GM12864 (cell line): ENCODE data around the gene GPALPP1.
"Not testable (repeated sequence)": the region's sequence is repeated elsewhere in the genome, so short reads cannot be mapped to it uniquely, and the experiment has no call there.

Source experiments
- DNase-seq: peaks from one replicate; pipeline ENCODE4 v3.0.0-alpha.2; 2011; ENCODE audit warnings: low read depth
- H3K4me3 ChIP-seq: 2 replicates; pipeline ENCODE4 v1.5.1; 2011; ENCODE audit warnings: mild to moderate bottlenecking, low read depth, low read length, control low read depth
- CTCF ChIP-seq: IDR thresholded peaks from 2 replicates; pipeline ENCODE4 v1.5.1; 2011; ENCODE audit warnings: low read depth, mild to moderate bottlenecking, moderate library complexity, low read length, control low read depth, inconsistent platforms; ENCODE audit errors: missing control alignments

The GPALPP1 gene

GRCh38 chr13:45055198-45055901 is 66.0 kb downstream of the GPALPP1 start:
- peak; percentile 12 for DNase-seq

GRCh38 chr13:45055902-45056648 is 66.7 kb downstream of the GPALPP1 start:
- no peak for DNase-seq
- H3K4me3 ChIP-seq = no peak overlapping the region
- no peak for TF ChIP-seq CTCF

More at GRCh38 chr13:45055198-45055901, 66.0 kb downstream of the GPALPP1 start:
- no peak for TF ChIP-seq CTCF
- no peak overlapping the region for H3K4me3 ChIP-seq

- TF ChIP-seq CTCF = no peak
- DNase-seq = no peak
- no peak overlapping the region for H3K4me3 ChIP-seq
Observed at GRCh38 chr13:45060062-45060461, 70.7 kb downstream of the GPALPP1 start.

GRCh38 chr13:45063261-45063860 is 74.0 kb downstream of the GPALPP1 start:
- no peak for TF ChIP-seq CTCF
- no peak overlapping the region for H3K4me3 ChIP-seq
- DNase-seq = no peak

GRCh38 chr13:45063889-45064288 is 74.6 kb downstream of the GPALPP1 start:
- H3K4me3 ChIP-seq, DNase-seq: not testable (repeated sequence)

GRCh38 chr13:45064889-45065288 is 75.6 kb downstream of the GPALPP1 start:
- no peak for DNase-seq
- no peak overlapping the region for H3K4me3 ChIP-seq
- TF ChIP-seq CTCF = no peak
